H9 (cell line): ENCODE measurements around the gene FAT4. TPM values are rescaled to one million over a fixed set of nuclear protein-coding genes. Genes with fewer than 3 reads are reported as not detected.
A peak's percentile ranks its signal among the peaks of the same experiment; 100 is the strongest.

Experiments
- DNase-seq: peaks from one replicate; pipeline ENCODE4 v3.0.0-alpha.2; 2017
- H2AFZ ChIP-seq: one replicate; pipeline ENCODE4 v1.6.1; 2013; ENCODE audit warnings: mild to moderate bottlenecking, low read length, control low read depth, moderate library complexity
- H2AK5ac ChIP-seq: 2 replicates; pipeline ENCODE4 v1.6.1; 2013; ENCODE audit warnings: low read length, control low read depth, mixed read lengths; ENCODE audit not compliant: insufficient read length
- H2BK120ac ChIP-seq: one replicate; pipeline ENCODE4 v1.6.1; 2013; ENCODE audit warnings: low read depth, mild to moderate bottlenecking, low read length, control low read depth, inconsistent platforms; ENCODE audit not compliant: poor library complexity, severe bottlenecking
- H2BK12ac ChIP-seq: 2 replicates; pipeline ENCODE4 v1.6.1; 2013; ENCODE audit warnings: low read length, control low read depth, mixed read lengths, low read depth; ENCODE audit not compliant: insufficient read length
- H2BK15ac ChIP-seq: 2 replicates; pipeline ENCODE4 v1.6.1; 2013; ENCODE audit warnings: low read depth, low read length, control low read depth
- H2BK20ac ChIP-seq: one replicate; pipeline ENCODE4 v1.6.1; 2013; ENCODE audit warnings: low read depth, mild to moderate bottlenecking, low read length, control low read depth, inconsistent platforms; ENCODE audit not compliant: poor library complexity, severe bottlenecking
- H2BK5ac ChIP-seq: 2 replicates; pipeline ENCODE4 v1.6.1; 2013; ENCODE audit warnings: low read length, control low read depth, mixed read lengths; ENCODE audit not compliant: insufficient read length
- H3K14ac ChIP-seq: 2 replicates; pipeline ENCODE4 v1.6.1; 2013; ENCODE audit warnings: low read length, control low read depth; ENCODE audit not compliant: insufficient read depth
- H3K18ac ChIP-seq: 2 replicates; pipeline ENCODE4 v1.6.1; 2013; ENCODE audit warnings: low read depth, mild to moderate bottlenecking, mixed read lengths, low read length, control low read depth; ENCODE audit not compliant: insufficient read length
- H3K23ac ChIP-seq: 2 replicates; pipeline ENCODE4 v1.6.1; 2013; ENCODE audit warnings: low read length, control low read depth, mixed read lengths, low read depth; ENCODE audit not compliant: insufficient read length
- H3K23me2 ChIP-seq: 2 replicates; pipeline ENCODE4 v1.6.1; 2013; ENCODE audit warnings: low read depth, mild to moderate bottlenecking, mixed read lengths, low read length, control low read depth; ENCODE audit not compliant: insufficient read length, poor library complexity, severe bottlenecking
- H3K27ac ChIP-seq: 2 replicates; pipeline ENCODE4 v1.5.1; 2013; ENCODE audit warnings: low read length, control low read depth, mixed read lengths, low read depth; ENCODE audit not compliant: insufficient read length
- H3K27me3 ChIP-seq: 2 replicates; pipeline ENCODE4 v1.6.1; 2013; ENCODE audit warnings: low read length, control low read depth, inconsistent platforms; ENCODE audit not compliant: insufficient read depth
- H3K4ac ChIP-seq: 2 replicates; pipeline ENCODE4 v1.6.1; 2013; ENCODE audit warnings: low read depth, mild to moderate bottlenecking, control low read depth, inconsistent platforms, low read length, moderate library complexity
- H3K4me1 ChIP-seq: 2 replicates; pipeline ENCODE4 v1.6.1; 2013; ENCODE audit warnings: low read length, control low read depth, inconsistent platforms; ENCODE audit not compliant: insufficient read depth
- H3K4me2 ChIP-seq: 2 replicates; pipeline ENCODE4 v1.6.1; 2013; ENCODE audit warnings: low read length, control low read depth, mixed read lengths; ENCODE audit not compliant: insufficient read length, insufficient read depth
- H3K56ac ChIP-seq: 2 replicates; pipeline ENCODE4 v1.6.1; 2013; ENCODE audit warnings: low read depth, mild to moderate bottlenecking, mixed read lengths, low read length, control low read depth; ENCODE audit not compliant: insufficient read length
- H3K79me1 ChIP-seq: 2 replicates; pipeline ENCODE4 v1.6.1; 2013; ENCODE audit warnings: low read depth, mild to moderate bottlenecking, moderate library complexity, low read length, control low read depth, inconsistent platforms; ENCODE audit not compliant: insufficient read depth, poor library complexity, severe bottlenecking
- H3K79me2 ChIP-seq: 2 replicates; pipeline ENCODE4 v1.6.1; 2013; ENCODE audit warnings: low read length, control low read depth, inconsistent platforms; ENCODE audit not compliant: insufficient read depth
- H3K9ac ChIP-seq: 2 replicates; pipeline ENCODE4 v1.6.1; 2013; ENCODE audit warnings: low read length, control low read depth, mixed read lengths; ENCODE audit not compliant: insufficient read length; ENCODE audit errors: extremely low read depth
- H3K9me3 ChIP-seq: one replicate; pipeline ENCODE4 v1.6.1; 2013; ENCODE audit warnings: low read depth, low read length, inconsistent platforms; ENCODE audit not compliant: control insufficient read depth
- H3T11ph ChIP-seq: one replicate; pipeline ENCODE4 v1.6.1; 2013; ENCODE audit warnings: mild to moderate bottlenecking, low read length, control low read depth, inconsistent platforms
- H4K20me1 ChIP-seq: one replicate; pipeline ENCODE4 v1.6.1; 2013; ENCODE audit not compliant: control insufficient read depth, insufficient read length, insufficient read depth
- H4K5ac ChIP-seq: 2 replicates; pipeline ENCODE4 v1.6.1; 2013; ENCODE audit warnings: low read depth, mild to moderate bottlenecking, mixed read lengths, low read length, control low read depth; ENCODE audit not compliant: insufficient read length
- H4K8ac ChIP-seq: replicated peaks from 2 replicates; pipeline ENCODE4 v1.6.1; 2013; ENCODE audit warnings: low read length, control low read depth, mixed read lengths, low read depth; ENCODE audit not compliant: insufficient read length
- H4K91ac ChIP-seq: 2 replicates; pipeline ENCODE4 v1.6.1; 2013; ENCODE audit warnings: low read depth, mild to moderate bottlenecking, moderate library complexity, mixed read lengths, low read length, control low read depth; ENCODE audit not compliant: insufficient read length
- H3K27ac Mint-ChIP-seq, 3 experiments: 2 replicates in 2 of 3; 3 replicates in 1 of 3; pipeline ENCODE4 v1.8.0; 2020 to 2021; ENCODE audit warnings: mixed read lengths in 3 of 3, mild to moderate bottlenecking in 1 of 3, moderate library complexity in 1 of 3
- H3K27me3 Mint-ChIP-seq: 2 replicates; pipeline ENCODE4 v1.8.0; 2021; ENCODE audit warnings: low read depth, mild to moderate bottlenecking, moderate library complexity, mixed read lengths
- H3K36me3 Mint-ChIP-seq, 3 experiments: 2 replicates in 2 of 3; 3 replicates in 1 of 3; pipeline ENCODE4 v1.8.0; 2020 to 2021; ENCODE audit warnings: low read depth in 3 of 3, mixed read lengths in 3 of 3; ENCODE audit not compliant: insufficient read depth in 1 of 3
- H3K4me1 Mint-ChIP-seq, 2 experiments: 2 replicates each; pipeline ENCODE4 v1.8.0; 2020; ENCODE audit warnings: mixed read lengths in 2 of 2
- H3K4me3 Mint-ChIP-seq, 2 experiments: 2 replicates in 1 of 2; 3 replicates in 1 of 2; pipeline ENCODE4 v1.8.0; 2020 to 2021; ENCODE audit warnings: mild to moderate bottlenecking in 2 of 2, mixed read lengths in 2 of 2, moderate library complexity in 1 of 2
- H3K9me3 Mint-ChIP-seq, 2 experiments: 2 replicates in 1 of 2; 3 replicates in 1 of 2; pipeline ENCODE4 v1.8.0; 2020; ENCODE audit warnings: mild to moderate bottlenecking in 2 of 2, mixed read lengths in 2 of 2, moderate library complexity in 1 of 2
- CTCF ChIP-seq: fragments of 200-600 bp; sonication (generic); conservative IDR thresholded peaks from 3 replicates; pipeline ENCODE4 v1.8.0; 2021; ENCODE audit warnings: antibody characterized with exemption, mild to moderate bottlenecking
- WGBS: extraction: QIAGEN DNeasy Blood & Tissue Kit; methylation state at CpG from one replicate; pipeline ENCODE4 v1.1.7; 2013; ENCODE audit warnings: missing lambda C conversion rate, low lambda C conversion rate, mixed read lengths; ENCODE audit not compliant: insufficient read length; ENCODE audit errors: extremely low coverage; 5-methylcytosine and 5-hydroxymethylcytosine counted together
- total RNA-seq: library from RNA; stranded (reverse); gene quantifications from 2 replicates; pipeline ENCODE4 v1.2.1, GENCODE V29; 2021

Gene FAT4
- total RNA-seq, 1 experiment from 2014 or later: 6.9 TPM

GRCh38 chr4:125316401-125316790 lies 1.6 kb downstream of the FAT4 start:
- Mint-ChIP-seq H3K27ac (no peak overlapping the region), H3K27me3 (peaks cover 33% of the 10 kb centered on the region), H3K9me3 (no peaks in the 10 kb centered on the region; a peak in 1 of 5 replicates), H3K36me3 (peaks cover 0 to 20% (median 0%) of the 10 kb centered on the region in 3 experiments; a peak in 3 of 7 replicates), H3K4me3 (peak overlapping the region; percentile 92 to 97), H3K4me1 (peaks cover 30 to 55% of the 10 kb centered on the region in 2 experiments)
- Histone ChIP-seq H3K27me3 (peaks cover 7% of the 10 kb centered on the region; the same call in 1 of the 2 replicates), H4K5ac (no peak overlapping the region), H3K4me1 (peaks cover 2% of the 10 kb centered on the region; the same call in 1 of the 2 replicates), H2BK12ac (no peak overlapping the region), H4K8ac (no peak overlapping the region), H3K18ac (no peak overlapping the region), H3K79me2 (no peaks in the 10 kb centered on the region; the same call in 1 of the 2 replicates), H3K14ac (no peak overlapping the region), H2BK20ac (no peak overlapping the region), H3K4ac (no peak overlapping the region), H3T11ph (no peak overlapping the region), H3K27ac (no peak overlapping the region), H3K56ac (no peak overlapping the region), H3K9me3 (no peaks in the 10 kb centered on the region), H2AK5ac (no peak overlapping the region), H3K23ac (no peak overlapping the region), H4K20me1 (no peaks in the 10 kb centered on the region), H3K79me1 (no peaks in the 10 kb centered on the region), H3K4me2 (peak overlapping the region; percentile 76), H4K91ac (no peak overlapping the region), H2BK15ac (no peak overlapping the region), H2AFZ (no peak overlapping the region), H2BK5ac (no peak overlapping the region), H2BK120ac (no peak overlapping the region), H3K9ac (no peak overlapping the region), H3K23me2 (peaks cover 27% of the 10 kb centered on the region)
- WGBS: no CpG with 5 or more reads among the region's 25 CpGs
- TF ChIP-seq CTCF: no peak
- DNase-seq: peak; percentile 56
